ENCODE data around the gene CLP1. TPM values are rescaled to one million over a fixed set of nuclear protein-coding genes. Genes with fewer than 3 reads are reported as not detected.

CLP1 gene
- total RNA-seq, 3 donors from 2014 or later (not counting 1 experiment from before 2014, with no cell fraction given), result 18.5 to 23.1 (median 22.8) TPM

DNA sequence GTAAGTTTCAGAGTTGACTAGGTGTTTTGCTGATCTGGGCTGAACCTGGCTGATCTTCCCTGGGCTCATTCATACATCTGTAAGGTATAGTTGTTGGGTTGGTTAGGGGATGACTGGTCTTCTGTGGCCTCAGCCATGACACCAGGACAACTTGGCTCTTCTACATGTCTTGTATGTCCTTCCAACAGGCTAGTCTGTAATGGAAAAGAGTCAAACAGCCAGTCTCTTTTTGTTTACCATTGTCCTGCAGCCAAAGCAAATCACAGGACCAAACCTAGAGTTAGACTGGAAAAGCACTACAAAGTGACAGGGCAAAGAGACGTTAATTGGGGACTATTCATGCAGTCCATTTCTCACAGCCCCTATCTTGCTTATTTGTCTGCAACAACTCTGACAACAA is 42.3 kb upstream of the CLP1 start:
- Mint-ChIP-seq H3K9me3 (no peaks in the 10 kb centered on the region), H3K4me3 (no peak overlapping the region), H3K36me3 (no peaks in the 10 kb centered on the region), H3K4me1 (no peaks in the 10 kb centered on the region), H3K27me3 (ENCODE audit: low read depth in 2 of 2) (peaks cover 7 to 28% of the 10 kb centered on the region in 2 donors), H3K27ac (no peak overlapping the region)
- H3K36me3 ChIP-seq (ENCODE audit: control insufficient read depth, insufficient read depth, low read length), result no peaks in the 10 kb centered on the region
- ATAC-seq (no peak), DNase-seq (no peak)
- 100% methylated on average over 1 of the region's 1 CpG for whole genome bisulfite sequencing (ENCODE audit: insufficient coverage)
- H3K27me3 ChIP-seq (ENCODE audit: control insufficient read depth, insufficient read depth, low read length), result no peaks in the 10 kb centered on the region
- no peak for TF ChIP-seq CTCF (IDR thresholded peaks at IDR 0.05)
- H3K9me3 ChIP-seq (ENCODE audit: control insufficient read depth, insufficient read depth, low read length), result peaks cover 8% of the 10 kb centered on the region
- no peak overlapping the region for H3K27ac ChIP-seq (ENCODE audit: low read length)
- no peaks in the 10 kb centered on the region for H3K4me1 ChIP-seq (ENCODE audit: control insufficient read depth, insufficient read depth, low read length)
- no peak overlapping the region for H3K4me3 ChIP-seq (ENCODE audit: low read length)
- intact Hi-C loops (cut with micrococcal nuclease), result no loop called here

GRCh38 chr11:57616595-57616994 is 41.0 kb upstream of the CLP1 start:
- WGBS (ENCODE audit: insufficient coverage), result 77% methylated on average over 3 of the region's 3 CpGs
- Histone ChIP-seq H3K9me3 (ENCODE audit: control insufficient read depth, insufficient read depth, low read length) (peaks cover 8% of the 10 kb centered on the region), H3K4me1 (ENCODE audit: control insufficient read depth, insufficient read depth, low read length) (no peaks in the 10 kb centered on the region), H3K27me3 (ENCODE audit: control insufficient read depth, insufficient read depth, low read length) (no peaks in the 10 kb centered on the region), H3K4me3 (ENCODE audit: low read length) (no peak overlapping the region), H3K36me3 (ENCODE audit: control insufficient read depth, insufficient read depth, low read length) (no peaks in the 10 kb centered on the region), H3K27ac (ENCODE audit: low read length) (no peak overlapping the region)
- H3K4me3 Mint-ChIP-seq, result no peak overlapping the region
- no peak for TF ChIP-seq CTCF (IDR thresholded peaks at IDR 0.05)
- H3K27ac Mint-ChIP-seq, result no peak overlapping the region
- no peak for DNase-seq
- ATAC-seq, result no peak
- no peaks in the 10 kb centered on the region for H3K9me3 Mint-ChIP-seq
- H3K4me1 Mint-ChIP-seq, result no peaks in the 10 kb centered on the region
- H3K36me3 Mint-ChIP-seq, result no peaks in the 10 kb centered on the region
- H3K27me3 Mint-ChIP-seq (ENCODE audit: low read depth in 2 of 2), result peaks cover 9 to 20% of the 10 kb centered on the region in 2 donors
- intact Hi-C loops (cut with micrococcal nuclease), result no loop called here

- 88% methylated on average over 2 of the region's 2 CpGs for WGBS (ENCODE audit: insufficient coverage)
- H3K27me3 Mint-ChIP-seq (ENCODE audit: low read depth in 2 of 2), result peaks cover 9 to 15% of the 10 kb centered on the region in 2 donors
- no peak overlapping the region for H3K4me3 ChIP-seq (ENCODE audit: low read length)
- no peak overlapping the region for H3K27ac Mint-ChIP-seq
- no peak overlapping the region for H3K27ac ChIP-seq (ENCODE audit: low read length)
- TF ChIP-seq CTCF (IDR thresholded peaks at IDR 0.05), result no peak
- no peaks in the 10 kb centered on the region for H3K36me3 ChIP-seq (ENCODE audit: control insufficient read depth, insufficient read depth, low read length)
- ATAC-seq (no peak), DNase-seq (no peak)
- no peaks in the 10 kb centered on the region for H3K27me3 ChIP-seq (ENCODE audit: control insufficient read depth, insufficient read depth, low read length)
- H3K9me3 ChIP-seq (ENCODE audit: control insufficient read depth, insufficient read depth, low read length), result peaks cover 8% of the 10 kb centered on the region
- H3K9me3 Mint-ChIP-seq, result no peaks in the 10 kb centered on the region
- no peaks in the 10 kb centered on the region for H3K36me3 Mint-ChIP-seq
- H3K4me1 ChIP-seq (ENCODE audit: control insufficient read depth, insufficient read depth, low read length), result no peaks in the 10 kb centered on the region
- H3K4me1 Mint-ChIP-seq, result no peaks in the 10 kb centered on the region
- no peak overlapping the region for H3K4me3 Mint-ChIP-seq
- intact Hi-C loops (cut with micrococcal nuclease), result no loop called here
Measured at GRCh38 chr11:57618438-57618837, 39.1 kb upstream of the CLP1 start.

DNA sequence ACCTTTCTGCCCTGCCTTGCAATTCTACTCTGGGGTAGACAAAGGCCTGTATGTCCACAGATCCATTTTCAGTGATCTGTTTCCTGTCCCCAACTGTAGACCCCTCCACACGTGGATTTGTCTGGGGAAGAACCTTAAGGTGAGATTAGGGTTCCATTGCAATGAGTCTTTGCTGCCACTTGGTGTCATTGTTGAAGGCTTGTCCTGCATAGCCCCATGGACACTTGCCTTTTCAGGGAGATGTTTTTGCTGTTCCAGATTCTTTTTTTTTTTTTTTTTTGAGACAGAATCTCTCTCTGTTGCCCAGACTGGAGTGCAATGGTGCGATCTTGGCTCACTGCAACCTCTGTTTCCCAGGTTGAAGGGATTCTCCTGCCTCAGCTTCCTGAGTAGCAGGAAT is 38.2 kb upstream of the CLP1 start:
- Mint-ChIP-seq H3K36me3 (no peaks in the 10 kb centered on the region), H3K27me3 (ENCODE audit: low read depth in 2 of 2) (peaks cover 9 to 14% of the 10 kb centered on the region in 2 donors), H3K9me3 (no peaks in the 10 kb centered on the region), H3K4me1 (no peaks in the 10 kb centered on the region), H3K27ac (no peak overlapping the region), H3K4me3 (no peak overlapping the region)
- 85% methylated on average over 2 of the region's 2 CpGs for WGBS (ENCODE audit: insufficient coverage)
- Histone ChIP-seq H3K9me3 (ENCODE audit: control insufficient read depth, insufficient read depth, low read length) (peaks cover 8% of the 10 kb centered on the region), H3K27ac (ENCODE audit: low read length) (no peak overlapping the region), H3K36me3 (ENCODE audit: control insufficient read depth, insufficient read depth, low read length) (no peaks in the 10 kb centered on the region), H3K4me3 (ENCODE audit: low read length) (no peak overlapping the region), H3K27me3 (ENCODE audit: control insufficient read depth, insufficient read depth, low read length) (no peaks in the 10 kb centered on the region), H3K4me1 (ENCODE audit: control insufficient read depth, insufficient read depth, low read length) (no peaks in the 10 kb centered on the region)
- no peak for DNase-seq
- no peak for ATAC-seq
- intact Hi-C loops (cut with micrococcal nuclease), result no loop called here
- no peak for TF ChIP-seq CTCF (IDR thresholded peaks at IDR 0.05)
